ENCODE results near the gene LYPD8.

- no peak for TF ChIP-seq CTCF (IDR thresholded peaks at IDR 0.05)
- TF ChIP-seq POLR2AphosphoS5 (IDR thresholded peaks at IDR 0.05): no peak
Measured at GRCh38 chr1:248792342-248792741, 36.8 kb upstream of the LYPD8 start.

All from stomach (tissue), 4 donors.